ENCODE results near the gene CBY2. TPM values are rescaled to one million over a fixed set of nuclear protein-coding genes. Genes with fewer than 3 reads are reported as not detected.
"Not testable (repeated sequence)": the region's sequence is repeated elsewhere in the genome, so short reads cannot be mapped to it uniquely, and the experiment has no call there.

CBY2 gene, protein sequence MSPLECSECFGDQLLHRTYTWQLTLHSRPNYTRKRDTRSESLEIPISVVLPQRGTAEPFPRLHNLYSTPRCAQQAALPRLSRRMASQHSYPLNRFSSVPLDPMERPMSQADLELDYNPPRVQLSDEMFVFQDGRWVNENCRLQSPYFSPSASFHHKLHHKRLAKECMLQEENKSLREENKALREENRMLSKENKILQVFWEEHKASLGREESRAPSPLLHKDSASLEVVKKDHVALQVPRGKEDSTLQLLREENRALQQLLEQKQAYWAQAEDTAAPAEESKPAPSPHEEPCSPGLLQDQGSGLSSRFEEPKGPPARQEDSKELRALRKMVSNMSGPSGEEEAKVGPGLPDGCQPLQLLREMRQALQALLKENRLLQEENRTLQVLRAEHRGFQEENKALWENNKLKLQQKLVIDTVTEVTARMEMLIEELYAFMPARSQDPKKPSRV
- 1 to 10 TPM in 2 of 4 donors, under 1 TPM in 2; 0.68 to 1.2 (median 0.87) TPM for polyA plus RNA-seq (ENCODE audit: insufficient read length in 4 of 4)

DNA sequence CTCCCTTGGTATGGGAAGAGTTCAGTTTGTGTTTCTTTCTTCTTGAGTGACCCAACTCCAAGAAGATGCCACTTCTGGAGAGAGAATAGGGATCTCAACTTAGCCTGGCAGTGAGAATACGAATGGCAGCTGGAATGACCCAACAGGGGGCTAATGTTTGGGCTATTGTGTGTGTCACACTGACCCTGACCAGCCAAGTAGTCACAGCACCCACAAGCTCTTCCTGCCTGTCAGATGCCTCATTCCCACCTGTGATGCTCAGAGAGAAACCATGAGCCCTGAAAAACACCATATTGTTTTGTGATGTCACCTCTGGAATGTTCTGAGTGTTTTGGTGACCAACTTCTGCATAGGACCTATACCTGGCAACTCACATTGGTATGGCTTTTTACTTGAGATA, at the start of gene CBY2:
TSS of gene CBY2 (plus strand) at position 233 of the 400 bp plus-strand sequence. CDS start at position 304, 71 bp downstream.
- no peak for DNase-seq (ENCODE audit: low read depth in 4 of 4, low spot score in 3 of 4)

DNA sequence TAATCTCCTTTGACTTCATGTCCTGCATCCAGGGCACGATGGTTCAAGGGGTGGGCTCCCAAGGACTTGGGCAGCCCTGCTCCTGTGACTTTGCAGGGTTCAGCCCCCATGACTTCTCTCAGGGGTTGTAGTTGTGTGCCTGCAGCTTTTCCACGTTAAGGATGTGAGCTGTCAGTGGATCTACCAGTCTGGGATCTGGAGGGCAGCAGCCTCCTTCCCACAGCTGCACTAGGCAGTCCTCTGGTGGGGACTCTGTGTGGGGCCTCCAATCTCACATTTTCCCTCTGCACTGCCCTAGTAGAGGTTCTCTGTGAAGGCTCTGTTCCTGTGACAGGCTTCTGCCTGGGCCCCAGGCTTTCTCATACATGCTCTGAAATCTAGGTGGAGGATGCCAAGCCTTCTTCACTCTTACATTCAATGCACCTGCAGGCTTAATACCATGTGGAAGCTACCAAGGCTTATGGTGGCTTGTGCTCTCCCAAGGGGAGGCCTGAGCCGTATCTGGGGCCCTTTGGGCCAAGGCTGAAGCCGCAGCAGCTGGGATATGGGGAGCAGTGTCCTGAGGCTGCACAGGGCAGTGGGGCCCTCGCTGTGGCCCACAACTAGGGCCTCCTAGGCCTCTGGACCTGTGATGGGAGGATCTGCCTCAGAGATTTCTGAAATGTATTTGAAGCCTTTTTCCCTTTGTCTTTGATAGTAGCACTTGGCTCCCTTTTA, 47.3 kb upstream of the CBY2 start:
- no peak for DNase-seq (ENCODE audit: low read depth in 4 of 4, low spot score in 3 of 4)

DNA sequence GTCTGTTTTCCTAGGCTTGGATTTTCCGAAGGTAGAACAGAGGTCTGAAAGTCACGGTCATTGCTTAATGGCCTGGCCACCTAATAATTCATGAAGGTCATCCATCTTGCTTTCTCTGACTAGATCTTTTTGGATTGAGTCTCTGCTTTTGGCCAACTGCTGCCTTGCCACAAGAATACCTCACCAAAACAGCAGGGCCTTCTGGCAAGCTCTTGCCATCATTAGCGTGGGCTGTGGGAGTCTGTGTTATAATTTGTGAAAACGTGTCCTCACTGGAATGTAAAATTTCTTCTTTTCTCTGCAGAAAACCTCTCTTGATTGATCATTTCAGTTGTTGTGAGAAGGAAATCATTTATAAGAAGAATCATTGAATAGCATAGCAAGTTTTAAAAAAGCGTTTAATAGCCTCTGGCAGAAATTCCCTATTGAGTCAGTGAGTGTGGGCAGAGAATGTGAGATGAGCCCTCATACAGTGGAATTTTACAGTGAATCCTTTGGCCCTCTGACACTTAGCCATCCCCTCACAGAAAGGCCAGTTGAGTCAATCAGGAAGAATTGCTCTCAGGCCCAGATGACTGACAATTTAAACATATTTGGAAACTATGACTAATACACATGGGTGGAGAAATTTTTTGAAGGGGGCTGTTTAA, 43.4 kb upstream of the CBY2 start:
- DNase-seq (ENCODE audit: low read depth in 4 of 4, low spot score in 3 of 4): no peak

- no peak for DNase-seq (ENCODE audit: low read depth in 4 of 4, low spot score in 3 of 4)
Observed at GRCh38 chr13:45659536-45659935, 42.6 kb upstream of the CBY2 start.

GRCh38 chr13:45660458-45660857, 41.7 kb upstream of the CBY2 start:
- not testable (repeated sequence) for DNase-seq (ENCODE audit: low read depth in 4 of 4, low spot score in 3 of 4)

GRCh38 chr13:45662162-45662561, 40.0 kb upstream of the CBY2 start:
- no peak for DNase-seq (ENCODE audit: low read depth in 4 of 4, low spot score in 3 of 4)

DNA sequence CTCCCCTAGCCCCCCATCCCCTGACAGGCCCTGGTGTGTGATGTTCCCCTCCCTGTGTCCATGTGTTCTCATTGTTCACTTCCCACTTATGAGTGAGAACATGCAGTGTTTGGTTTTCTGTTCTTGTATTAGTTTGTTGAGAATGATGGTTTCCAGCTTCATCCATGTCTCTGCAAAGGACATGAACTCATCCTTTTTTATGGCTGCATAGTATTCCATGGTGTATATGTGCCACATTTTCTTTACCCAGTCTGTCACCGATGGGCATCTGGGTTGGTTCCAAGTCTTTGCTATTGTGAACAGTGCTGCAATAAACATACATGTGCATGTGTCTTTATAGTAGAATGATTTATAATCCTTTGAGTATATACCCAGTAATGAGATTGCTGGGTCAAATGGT, 39.2 kb upstream of the CBY2 start:
- DNase-seq (ENCODE audit: low read depth in 4 of 4, low spot score in 3 of 4): not testable (repeated sequence)

GRCh38 chr13:45669626-45670025, 32.5 kb upstream of the CBY2 start:
- not testable (repeated sequence) for DNase-seq (ENCODE audit: low read depth in 4 of 4, low spot score in 3 of 4)

GRCh38 chr13:45670189-45670885, 31.8 kb upstream of the CBY2 start:
- no peak for DNase-seq (ENCODE audit: low read depth in 4 of 4, low spot score in 3 of 4)

GRCh38 chr13:45674908-45675307, 27.2 kb upstream of the CBY2 start:
- DNase-seq (ENCODE audit: low read depth in 4 of 4, low spot score in 3 of 4): no peak

DNA sequence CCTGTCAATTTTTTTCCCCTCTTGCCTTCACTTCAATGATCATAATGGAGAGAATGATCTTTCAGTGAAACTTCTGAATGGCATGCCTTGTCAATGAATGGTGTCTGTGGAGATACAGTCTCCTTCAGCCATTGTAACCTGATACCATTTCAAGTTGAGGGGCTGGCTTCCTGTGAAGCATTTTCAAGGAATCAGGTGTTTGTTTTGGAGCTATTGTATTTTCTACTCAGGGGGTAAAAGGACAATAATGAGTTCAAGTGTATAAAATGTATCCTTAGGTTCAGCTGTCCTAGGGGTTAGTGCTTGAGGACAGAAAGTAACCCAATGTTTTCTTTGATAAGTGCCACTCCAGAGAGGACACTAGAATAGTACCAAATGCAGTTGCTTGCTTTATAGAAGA, 23.8 kb upstream of the CBY2 start:
- DNase-seq (ENCODE audit: low read depth in 4 of 4, low spot score in 3 of 4): no peak

GRCh38 chr13:45681113-45681512, 21.0 kb upstream of the CBY2 start:
- DNase-seq (ENCODE audit: low read depth in 4 of 4, low spot score in 3 of 4): peak in 3 of 4 donors; percentile 40 to 59 (median 48)

GRCh38 chr13:45682494-45683008, 19.6 kb upstream of the CBY2 start:
- DNase-seq (ENCODE audit: low read depth in 4 of 4, low spot score in 3 of 4): no peak

DNA sequence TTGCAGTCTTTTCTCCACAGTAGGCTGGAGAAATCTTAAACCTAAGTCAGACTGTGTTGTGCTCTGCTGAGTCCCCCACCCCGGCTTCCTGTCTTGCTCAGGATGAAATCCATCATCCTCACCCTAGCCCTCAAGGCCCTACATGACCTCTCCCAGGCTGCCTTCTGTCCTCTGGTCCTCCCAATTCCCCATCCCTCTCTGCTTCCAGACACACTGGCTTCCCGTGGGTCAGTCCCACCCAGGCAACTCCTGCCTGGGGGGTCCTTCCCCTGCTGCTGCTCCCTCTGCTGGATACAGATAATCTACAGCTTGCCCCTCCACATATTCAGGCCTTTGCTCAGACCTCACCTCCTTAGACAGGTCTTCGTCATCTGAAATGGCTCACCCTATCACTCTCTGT, 18.4 kb upstream of the CBY2 start:
- DNase-seq (ENCODE audit: low read depth in 4 of 4, low spot score in 3 of 4): no peak

DNA sequence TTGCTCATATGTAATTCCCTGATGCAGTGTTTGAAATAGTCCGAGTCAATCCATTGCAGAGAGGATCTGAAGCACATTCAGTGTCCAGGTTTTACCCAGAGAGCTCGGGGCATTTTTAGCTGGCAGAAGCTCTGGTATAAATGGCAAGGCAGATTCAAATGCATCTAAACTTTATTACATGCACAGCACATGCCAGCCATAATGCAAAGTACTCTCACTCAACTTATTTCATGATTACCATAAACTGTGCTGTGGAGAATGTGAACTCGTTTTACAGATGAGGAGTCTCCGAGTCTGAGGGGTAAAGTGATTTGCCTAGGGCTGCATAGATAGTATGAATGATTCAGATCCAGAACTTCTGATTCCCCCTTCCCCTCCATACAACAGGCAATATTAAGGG, 13.5 kb upstream of the CBY2 start:
- DNase-seq (ENCODE audit: low read depth in 4 of 4, low spot score in 3 of 4): no peak

GRCh38 chr13:45690636-45691035, 11.5 kb upstream of the CBY2 start:
- DNase-seq (ENCODE audit: low read depth in 4 of 4, low spot score in 3 of 4): no peak

- DNase-seq (ENCODE audit: low read depth in 4 of 4, low spot score in 3 of 4): no peak
Observed at GRCh38 chr13:45691251-45691650, 10.9 kb upstream of the CBY2 start.

DNA sequence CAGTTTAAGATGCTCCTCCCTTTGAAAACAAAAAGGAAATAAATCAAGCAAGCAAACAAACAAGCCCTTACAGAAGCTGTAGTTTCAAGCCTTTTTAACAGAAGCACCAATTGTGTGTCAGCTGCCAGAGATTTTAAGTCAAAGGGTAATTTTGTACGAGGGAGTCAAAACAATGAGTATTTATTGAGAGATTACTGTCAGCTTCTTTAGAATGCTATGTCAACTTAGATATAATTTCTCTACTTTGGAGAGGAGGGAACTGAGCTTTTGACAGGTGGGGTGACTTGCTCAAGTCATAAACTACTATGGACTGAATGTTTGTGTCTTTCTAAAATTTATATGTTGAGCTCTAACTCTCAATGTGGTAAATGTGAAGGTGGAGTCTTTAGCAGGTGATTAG, 10.5 kb upstream of the CBY2 start:
- no peak for DNase-seq (ENCODE audit: low read depth in 4 of 4, low spot score in 3 of 4)

DNA sequence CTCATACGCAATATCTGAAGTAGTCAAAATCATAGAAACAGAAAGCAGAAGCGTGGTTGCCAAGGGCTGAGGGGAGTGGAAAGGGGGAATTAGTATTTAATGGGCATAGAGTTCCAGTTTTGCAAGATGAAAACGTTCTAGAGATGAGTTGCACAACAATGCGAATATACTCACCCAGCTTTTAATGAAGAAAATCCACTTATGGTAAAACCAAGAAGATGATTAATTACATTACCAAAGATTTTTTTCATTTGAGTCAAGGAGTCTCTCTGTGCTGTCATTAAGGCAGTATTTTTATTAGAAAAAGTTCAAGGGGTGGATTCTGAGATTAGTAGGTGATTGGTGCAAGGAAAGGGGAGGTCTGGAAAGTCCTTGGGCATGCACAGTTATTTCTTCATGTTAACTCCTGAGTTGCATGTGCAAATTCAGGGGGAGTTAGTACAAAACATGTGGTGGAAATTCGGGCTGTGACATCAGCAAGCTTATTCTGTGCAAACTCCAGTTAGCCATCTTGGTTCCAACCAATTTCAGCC, 6.9 kb upstream of the CBY2 start:
- no peak for DNase-seq (ENCODE audit: low read depth in 4 of 4, low spot score in 3 of 4)

- no peak for DNase-seq (ENCODE audit: low read depth in 4 of 4, low spot score in 3 of 4)
Observed at GRCh38 chr13:45696610-45697226, 5.4 kb upstream of the CBY2 start.

All from right renal pelvis (tissue), 4 donors.